ENCODE measurements around the gene RALGAPB. TPM values are rescaled to one million over a fixed set of nuclear protein-coding genes. Genes with fewer than 3 reads are reported as not detected.

The RALGAPB gene
- total and polyA plus RNA-seq, 2 experiments from 2014 or later: 10.2 to 40.4 TPM

DNA sequence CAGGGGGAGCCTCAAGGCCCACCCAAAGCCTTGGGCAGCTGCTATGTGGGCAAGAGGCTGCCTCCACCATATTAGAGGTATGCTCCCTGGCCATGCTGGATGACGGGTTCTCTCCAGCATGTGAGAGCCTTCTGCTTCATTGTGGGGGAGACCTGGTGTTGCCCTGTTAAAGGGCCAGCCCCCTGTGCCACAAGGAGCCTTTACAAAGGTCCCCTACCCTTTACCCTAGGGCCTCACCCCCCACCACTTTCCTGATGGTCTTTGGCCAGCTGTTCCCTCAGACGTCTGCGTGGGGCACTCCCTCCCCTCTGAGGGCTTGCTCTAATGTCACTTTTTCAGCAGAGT, 113.5 kb downstream of the RALGAPB start:
- no peaks in the 10 kb centered on the region for H3K9me2 ChIP-seq (ENCODE audit: insufficient read depth)
- DNase-seq (ENCODE audit: low spot score) (no peak), ATAC-seq (no peak)
- no peaks in the 10 kb centered on the region for H3F3A ChIP-seq (replicated peaks; ENCODE audit: low read depth)
- H3K36me3 ChIP-seq (ENCODE audit: insufficient read depth): no peaks in the 10 kb centered on the region
- no peaks in the 10 kb centered on the region for H3K4me1 ChIP-seq (ENCODE audit: insufficient read depth)
- H3K27ac ChIP-seq (ENCODE audit: low read depth): no peak overlapping the region
- no peak overlapping the region for H2AFZ ChIP-seq
- TF ChIP-seq, protein P1, sequence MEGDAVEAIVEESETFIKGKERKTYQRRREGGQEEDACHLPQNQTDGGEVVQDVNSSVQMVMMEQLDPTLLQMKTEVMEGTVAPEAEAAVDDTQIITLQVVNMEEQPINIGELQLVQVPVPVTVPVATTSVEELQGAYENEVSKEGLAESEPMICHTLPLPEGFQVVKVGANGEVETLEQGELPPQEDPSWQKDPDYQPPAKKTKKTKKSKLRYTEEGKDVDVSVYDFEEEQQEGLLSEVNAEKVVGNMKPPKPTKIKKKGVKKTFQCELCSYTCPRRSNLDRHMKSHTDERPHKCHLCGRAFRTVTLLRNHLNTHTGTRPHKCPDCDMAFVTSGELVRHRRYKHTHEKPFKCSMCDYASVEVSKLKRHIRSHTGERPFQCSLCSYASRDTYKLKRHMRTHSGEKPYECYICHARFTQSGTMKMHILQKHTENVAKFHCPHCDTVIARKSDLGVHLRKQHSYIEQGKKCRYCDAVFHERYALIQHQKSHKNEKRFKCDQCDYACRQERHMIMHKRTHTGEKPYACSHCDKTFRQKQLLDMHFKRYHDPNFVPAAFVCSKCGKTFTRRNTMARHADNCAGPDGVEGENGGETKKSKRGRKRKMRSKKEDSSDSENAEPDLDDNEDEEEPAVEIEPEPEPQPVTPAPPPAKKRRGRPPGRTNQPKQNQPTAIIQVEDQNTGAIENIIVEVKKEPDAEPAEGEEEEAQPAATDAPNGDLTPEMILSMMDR (conservative IDR thresholded peaks at IDR 0.05; ENCODE audit: low read depth in 2 of 2): no peak
- TF ChIP-seq EZH2 (IDR thresholded peaks at IDR 0.05; ENCODE audit: low read depth, unreplicated experiment) (no peak), ZNF331 (CRISPR knock-in tag; IDR thresholded peaks at IDR 0.05; ENCODE audit: low read depth) (no peak), POLR2AphosphoS5 (IDR thresholded peaks at IDR 0.05; ENCODE audit: low read depth) (no peak), ZNF114 (CRISPR knock-in tag; IDR thresholded peaks at IDR 0.05) (no peak), JUNB (IDR thresholded peaks at IDR 0.05; ENCODE audit: unreplicated experiment) (no peak), EZH2phosphoT487 (IDR thresholded peaks at IDR 0.05; ENCODE audit: unreplicated experiment) (no peak), NANOG (IDR thresholded peaks at IDR 0.05; ENCODE audit: borderline replicate concordance) (no peak), CREB1 (CRISPR knock-in tag; IDR thresholded peaks at IDR 0.05; ENCODE audit: low read depth) (no peak), STAT1 (IDR thresholded peaks at IDR 0.05; ENCODE audit: unreplicated experiment) (no peak)
- TF ChIP-seq, protein P2, sequence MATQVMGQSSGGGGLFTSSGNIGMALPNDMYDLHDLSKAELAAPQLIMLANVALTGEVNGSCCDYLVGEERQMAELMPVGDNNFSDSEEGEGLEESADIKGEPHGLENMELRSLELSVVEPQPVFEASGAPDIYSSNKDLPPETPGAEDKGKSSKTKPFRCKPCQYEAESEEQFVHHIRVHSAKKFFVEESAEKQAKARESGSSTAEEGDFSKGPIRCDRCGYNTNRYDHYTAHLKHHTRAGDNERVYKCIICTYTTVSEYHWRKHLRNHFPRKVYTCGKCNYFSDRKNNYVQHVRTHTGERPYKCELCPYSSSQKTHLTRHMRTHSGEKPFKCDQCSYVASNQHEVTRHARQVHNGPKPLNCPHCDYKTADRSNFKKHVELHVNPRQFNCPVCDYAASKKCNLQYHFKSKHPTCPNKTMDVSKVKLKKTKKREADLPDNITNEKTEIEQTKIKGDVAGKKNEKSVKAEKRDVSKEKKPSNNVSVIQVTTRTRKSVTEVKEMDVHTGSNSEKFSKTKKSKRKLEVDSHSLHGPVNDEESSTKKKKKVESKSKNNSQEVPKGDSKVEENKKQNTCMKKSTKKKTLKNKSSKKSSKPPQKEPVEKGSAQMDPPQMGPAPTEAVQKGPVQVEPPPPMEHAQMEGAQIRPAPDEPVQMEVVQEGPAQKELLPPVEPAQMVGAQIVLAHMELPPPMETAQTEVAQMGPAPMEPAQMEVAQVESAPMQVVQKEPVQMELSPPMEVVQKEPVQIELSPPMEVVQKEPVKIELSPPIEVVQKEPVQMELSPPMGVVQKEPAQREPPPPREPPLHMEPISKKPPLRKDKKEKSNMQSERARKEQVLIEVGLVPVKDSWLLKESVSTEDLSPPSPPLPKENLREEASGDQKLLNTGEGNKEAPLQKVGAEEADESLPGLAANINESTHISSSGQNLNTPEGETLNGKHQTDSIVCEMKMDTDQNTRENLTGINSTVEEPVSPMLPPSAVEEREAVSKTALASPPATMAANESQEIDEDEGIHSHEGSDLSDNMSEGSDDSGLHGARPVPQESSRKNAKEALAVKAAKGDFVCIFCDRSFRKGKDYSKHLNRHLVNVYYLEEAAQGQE (IDR thresholded peaks at IDR 0.05; ENCODE audit: unreplicated experiment): no peak
- TF ChIP-seq, protein P3, sequence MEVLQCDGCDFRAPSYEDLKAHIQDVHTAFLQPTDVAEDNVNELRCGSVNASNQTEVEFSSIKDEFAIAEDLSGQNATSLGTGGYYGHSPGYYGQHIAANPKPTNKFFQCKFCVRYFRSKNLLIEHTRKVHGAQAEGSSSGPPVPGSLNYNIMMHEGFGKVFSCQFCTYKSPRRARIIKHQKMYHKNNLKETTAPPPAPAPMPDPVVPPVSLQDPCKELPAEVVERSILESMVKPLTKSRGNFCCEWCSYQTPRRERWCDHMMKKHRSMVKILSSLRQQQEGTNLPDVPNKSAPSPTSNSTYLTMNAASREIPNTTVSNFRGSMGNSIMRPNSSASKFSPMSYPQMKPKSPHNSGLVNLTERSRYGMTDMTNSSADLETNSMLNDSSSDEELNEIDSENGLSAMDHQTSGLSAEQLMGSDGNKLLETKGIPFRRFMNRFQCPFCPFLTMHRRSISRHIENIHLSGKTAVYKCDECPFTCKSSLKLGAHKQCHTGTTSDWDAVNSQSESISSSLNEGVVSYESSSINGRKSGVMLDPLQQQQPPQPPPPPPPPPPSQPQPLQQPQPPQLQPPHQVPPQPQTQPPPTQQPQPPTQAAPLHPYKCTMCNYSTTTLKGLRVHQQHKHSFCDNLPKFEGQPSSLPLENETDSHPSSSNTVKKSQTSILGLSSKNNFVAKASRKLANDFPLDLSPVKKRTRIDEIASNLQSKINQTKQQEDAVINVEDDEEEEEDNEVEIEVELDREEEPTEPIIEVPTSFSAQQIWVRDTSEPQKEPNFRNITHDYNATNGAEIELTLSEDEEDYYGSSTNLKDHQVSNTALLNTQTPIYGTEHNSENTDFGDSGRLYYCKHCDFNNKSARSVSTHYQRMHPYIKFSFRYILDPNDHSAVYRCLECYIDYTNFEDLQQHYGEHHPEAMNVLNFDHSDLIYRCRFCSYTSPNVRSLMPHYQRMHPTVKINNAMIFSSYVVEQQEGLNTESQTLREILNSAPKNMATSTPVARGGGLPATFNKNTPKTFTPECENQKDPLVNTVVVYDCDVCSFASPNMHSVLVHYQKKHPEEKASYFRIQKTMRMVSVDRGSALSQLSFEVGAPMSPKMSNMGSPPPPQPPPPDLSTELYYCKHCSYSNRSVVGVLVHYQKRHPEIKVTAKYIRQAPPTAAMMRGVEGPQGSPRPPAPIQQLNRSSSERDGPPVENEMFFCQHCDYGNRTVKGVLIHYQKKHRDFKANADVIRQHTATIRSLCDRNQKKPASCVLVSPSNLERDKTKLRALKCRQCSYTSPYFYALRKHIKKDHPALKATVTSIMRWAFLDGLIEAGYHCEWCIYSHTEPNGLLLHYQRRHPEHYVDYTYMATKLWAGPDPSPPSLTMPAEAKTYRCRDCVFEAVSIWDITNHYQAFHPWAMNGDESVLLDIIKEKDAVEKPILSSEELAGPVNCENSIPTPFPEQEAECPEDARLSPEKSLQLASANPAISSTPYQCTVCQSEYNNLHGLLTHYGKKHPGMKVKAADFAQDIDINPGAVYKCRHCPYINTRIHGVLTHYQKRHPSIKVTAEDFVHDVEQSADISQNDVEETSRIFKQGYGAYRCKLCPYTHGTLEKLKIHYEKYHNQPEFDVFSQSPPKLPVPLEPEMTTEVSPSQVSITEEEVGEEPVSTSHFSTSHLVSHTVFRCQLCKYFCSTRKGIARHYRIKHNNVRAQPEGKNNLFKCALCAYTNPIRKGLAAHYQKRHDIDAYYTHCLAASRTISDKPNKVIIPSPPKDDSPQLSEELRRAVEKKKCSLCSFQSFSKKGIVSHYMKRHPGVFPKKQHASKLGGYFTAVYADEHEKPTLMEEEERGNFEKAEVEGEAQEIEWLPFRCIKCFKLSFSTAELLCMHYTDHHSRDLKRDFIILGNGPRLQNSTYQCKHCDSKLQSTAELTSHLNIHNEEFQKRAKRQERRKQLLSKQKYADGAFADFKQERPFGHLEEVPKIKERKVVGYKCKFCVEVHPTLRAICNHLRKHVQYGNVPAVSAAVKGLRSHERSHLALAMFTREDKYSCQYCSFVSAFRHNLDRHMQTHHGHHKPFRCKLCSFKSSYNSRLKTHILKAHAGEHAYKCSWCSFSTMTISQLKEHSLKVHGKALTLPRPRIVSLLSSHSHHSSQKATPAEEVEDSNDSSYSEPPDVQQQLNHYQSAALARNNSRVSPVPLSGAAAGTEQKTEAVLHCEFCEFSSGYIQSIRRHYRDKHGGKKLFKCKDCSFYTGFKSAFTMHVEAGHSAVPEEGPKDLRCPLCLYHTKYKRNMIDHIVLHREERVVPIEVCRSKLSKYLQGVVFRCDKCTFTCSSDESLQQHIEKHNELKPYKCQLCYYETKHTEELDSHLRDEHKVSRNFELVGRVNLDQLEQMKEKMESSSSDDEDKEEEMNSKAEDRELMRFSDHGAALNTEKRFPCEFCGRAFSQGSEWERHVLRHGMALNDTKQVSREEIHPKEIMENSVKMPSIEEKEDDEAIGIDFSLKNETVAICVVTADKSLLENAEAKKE (CRISPR knock-in tag; IDR thresholded peaks at IDR 0.05): no peak
- TF ChIP-seq, protein P4, sequence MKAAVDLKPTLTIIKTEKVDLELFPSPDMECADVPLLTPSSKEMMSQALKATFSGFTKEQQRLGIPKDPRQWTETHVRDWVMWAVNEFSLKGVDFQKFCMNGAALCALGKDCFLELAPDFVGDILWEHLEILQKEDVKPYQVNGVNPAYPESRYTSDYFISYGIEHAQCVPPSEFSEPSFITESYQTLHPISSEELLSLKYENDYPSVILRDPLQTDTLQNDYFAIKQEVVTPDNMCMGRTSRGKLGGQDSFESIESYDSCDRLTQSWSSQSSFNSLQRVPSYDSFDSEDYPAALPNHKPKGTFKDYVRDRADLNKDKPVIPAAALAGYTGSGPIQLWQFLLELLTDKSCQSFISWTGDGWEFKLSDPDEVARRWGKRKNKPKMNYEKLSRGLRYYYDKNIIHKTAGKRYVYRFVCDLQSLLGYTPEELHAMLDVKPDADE (IDR thresholded peaks at IDR 0.05): no peak
- H3K27me3 ChIP-seq (ENCODE audit: insufficient read depth): no peaks in the 10 kb centered on the region
- Mint-ChIP-seq H3K27ac (no peak overlapping the region), H3K27me3 (ENCODE audit: insufficient read depth, low read depth, poor library complexity) (peaks cover 5% of the 10 kb centered on the region), H3K9me3 (no peaks in the 10 kb centered on the region), H3K4me1 (peaks cover 6% of the 10 kb centered on the region), H3K36me3 (ENCODE audit: low read depth) (no peaks in the 10 kb centered on the region), H3K4me3 (no peak overlapping the region)
- no peaks in the 10 kb centered on the region; the same call in 1 of the 2 replicates for H4K20me1 ChIP-seq (replicated peaks; ENCODE audit: insufficient read depth)
- no peak overlapping the region for H3K4me3 ChIP-seq
- no peak overlapping the region for H3K4me2 ChIP-seq
- no peaks in the 10 kb centered on the region for H3K79me2 ChIP-seq (replicated peaks; ENCODE audit: insufficient read depth)

Data from GM23338 (cell line).